ENCODE data around the gene LSM10. TPM values are rescaled to one million over a fixed set of nuclear protein-coding genes. Genes with fewer than 3 reads are reported as not detected.

LSM10 gene
- total and polyA plus RNA-seq, 2 donors (not counting 3 experiments of a cell fraction or from before 2014, with no cell fraction given), result 38.2 to 76.9 TPM

DNA sequence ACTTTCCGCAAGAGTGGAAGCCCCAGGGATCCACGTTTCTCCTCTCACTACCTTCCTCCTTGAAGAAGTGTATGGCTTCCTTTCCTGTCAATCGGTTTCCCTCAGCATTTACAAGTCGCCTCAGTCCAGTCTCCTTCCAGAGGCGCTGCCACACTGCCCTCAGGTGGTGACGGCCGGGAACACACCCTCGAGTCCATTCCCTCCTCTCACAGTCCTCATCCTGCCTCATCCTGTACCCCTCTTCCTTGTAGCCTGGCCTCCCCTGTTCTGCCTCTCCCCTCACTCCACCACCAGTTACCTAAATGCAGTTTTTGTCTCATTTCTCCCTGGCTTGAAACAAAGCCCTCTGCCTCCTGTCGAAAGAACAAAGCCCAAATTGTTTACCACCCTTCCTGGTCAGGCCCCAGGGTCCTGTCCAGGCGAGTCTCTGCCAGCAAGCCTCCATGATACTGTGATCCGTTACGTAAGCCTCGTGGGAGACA, 23.2 kb upstream of the LSM10 start:
- no peaks in the 10 kb centered on the region for H3K79me2 ChIP-seq (ENCODE audit: control insufficient read depth, insufficient read depth, low read length)
- no TSS peak for BruUV-seq (replicated peaks)
- TF ChIP-seq, protein P1, sequence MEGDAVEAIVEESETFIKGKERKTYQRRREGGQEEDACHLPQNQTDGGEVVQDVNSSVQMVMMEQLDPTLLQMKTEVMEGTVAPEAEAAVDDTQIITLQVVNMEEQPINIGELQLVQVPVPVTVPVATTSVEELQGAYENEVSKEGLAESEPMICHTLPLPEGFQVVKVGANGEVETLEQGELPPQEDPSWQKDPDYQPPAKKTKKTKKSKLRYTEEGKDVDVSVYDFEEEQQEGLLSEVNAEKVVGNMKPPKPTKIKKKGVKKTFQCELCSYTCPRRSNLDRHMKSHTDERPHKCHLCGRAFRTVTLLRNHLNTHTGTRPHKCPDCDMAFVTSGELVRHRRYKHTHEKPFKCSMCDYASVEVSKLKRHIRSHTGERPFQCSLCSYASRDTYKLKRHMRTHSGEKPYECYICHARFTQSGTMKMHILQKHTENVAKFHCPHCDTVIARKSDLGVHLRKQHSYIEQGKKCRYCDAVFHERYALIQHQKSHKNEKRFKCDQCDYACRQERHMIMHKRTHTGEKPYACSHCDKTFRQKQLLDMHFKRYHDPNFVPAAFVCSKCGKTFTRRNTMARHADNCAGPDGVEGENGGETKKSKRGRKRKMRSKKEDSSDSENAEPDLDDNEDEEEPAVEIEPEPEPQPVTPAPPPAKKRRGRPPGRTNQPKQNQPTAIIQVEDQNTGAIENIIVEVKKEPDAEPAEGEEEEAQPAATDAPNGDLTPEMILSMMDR (IDR thresholded peaks at IDR 0.05; ENCODE audit: extremely low read depth in 1 of 2, insufficient read depth in 1 of 2, low read depth in 1 of 2, low read length in 2 of 2), result peak; percentile 96 to 97
- TF ChIP-seq GATA2 (IDR thresholded peaks at IDR 0.05; ENCODE audit: insufficient read depth, insufficient read length, low read depth, low read length), result no peak
- FAIRE-seq, result peak; percentile 96
- peaks cover 3% of the 10 kb centered on the region for H3K4me1 ChIP-seq (ENCODE audit: control insufficient read depth, extremely low read depth, insufficient read depth, low read length)
- H2AFZ ChIP-seq (ENCODE audit: low read depth, low read length), result peak overlapping the region; percentile 68
- H3K9me1 ChIP-seq (replicated peaks; ENCODE audit: control insufficient read depth, extremely low read depth, insufficient read depth, low read length), result no peaks in the 10 kb centered on the region
- H3K4me3 ChIP-seq (replicated peaks in 1 of 3; ENCODE audit: insufficient read depth in 1 of 3, low read depth in 1 of 3, low read length in 3 of 3), result no peak overlapping the region
- no peaks in the 10 kb centered on the region for H4K20me1 ChIP-seq (replicated peaks; ENCODE audit: control insufficient read depth, extremely low read depth, insufficient read depth, low read length)
- intact Hi-C loops (cut with micrococcal nuclease) (loop anchor here (1.0 to 2.0 kb wide), 8 partner anchors 22 to 322 kb away; partner anchors contain the start of genes EVA1B, SH3D21 and TRAPPC3), dilution Hi-C loops (cut with MboI; ENCODE audit: extremely low pct_ligation_motif_present, low sequenced_read_pairs) (no loop called here)
- no peaks in the 10 kb centered on the region for H3K36me3 ChIP-seq (ENCODE audit: control insufficient read depth in 2 of 2, extremely low read depth in 1 of 2, insufficient read depth in 2 of 2, low read length in 2 of 2)
- H3K27ac ChIP-seq (ENCODE audit: insufficient read depth, low read depth, low read length), result no peak overlapping the region
- peak; percentile 90 for DNase-seq (ENCODE audit: low read depth, low spot score)
- ChIA-PET CTCF (interaction anchor here (0.9 to 5.7 kb wide), 8 partner anchors 9 to 286 kb away, joined by 3 to 83 read pairs (median 8); no protein-coding TSS in a partner anchor), POLR2A (no interaction called here)
- no peaks in the 10 kb centered on the region for H3K27me3 ChIP-seq (ENCODE audit: control insufficient read depth in 2 of 2, insufficient read depth in 2 of 2, low read length in 2 of 2)
- no peak overlapping the region for H3K4me2 ChIP-seq (ENCODE audit: insufficient read depth, low read length)
- H3K9me3 ChIP-seq (replicated peaks; ENCODE audit: control insufficient read depth, insufficient read depth, low read length), result no peaks in the 10 kb centered on the region
- no peak overlapping the region for H3K9ac ChIP-seq (replicated peaks; ENCODE audit: extremely low read depth, insufficient read depth, low read length)

DNA sequence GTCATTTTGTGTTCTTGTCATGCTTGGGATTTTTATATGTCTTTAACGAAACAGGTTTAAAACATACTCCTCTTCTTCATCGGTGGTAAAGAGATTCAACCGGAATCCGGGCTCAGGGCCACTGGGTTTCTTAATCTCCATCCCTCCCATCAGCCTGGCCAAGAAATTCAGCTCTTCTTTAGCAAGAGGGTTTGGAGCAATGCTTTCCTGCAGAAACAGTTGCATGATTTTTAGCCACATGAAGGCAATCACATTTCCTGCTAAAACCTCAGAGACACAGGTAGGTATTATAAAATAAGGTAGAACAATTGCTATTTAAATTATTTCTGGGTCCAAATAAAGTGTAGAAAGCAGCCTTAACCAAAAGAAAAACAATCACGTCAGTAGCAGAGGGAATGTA, 22.7 kb upstream of the LSM10 start:
- DNase-seq (ENCODE audit: low read depth, low spot score) (no peak), FAIRE-seq (no peak)
- H3K27me3 ChIP-seq (ENCODE audit: control insufficient read depth in 2 of 2, insufficient read depth in 2 of 2, low read length in 2 of 2), result no peaks in the 10 kb centered on the region
- peaks cover 3% of the 10 kb centered on the region for H3K4me1 ChIP-seq (ENCODE audit: control insufficient read depth, extremely low read depth, insufficient read depth, low read length)
- H3K9me1 ChIP-seq (replicated peaks; ENCODE audit: control insufficient read depth, extremely low read depth, insufficient read depth, low read length), result no peaks in the 10 kb centered on the region
- H3K27ac ChIP-seq (ENCODE audit: insufficient read depth, low read depth, low read length), result no peak overlapping the region
- no peak for TF ChIP-seq EZH2 (IDR thresholded peaks at IDR 0.05; ENCODE audit: borderline replicate concordance, low read depth, low read length, severe bottlenecking)
- no peak for TF ChIP-seq POLR2A (IDR thresholded peaks at IDR 0.05; ENCODE audit: low read depth, low read length)
- CTCF ChIA-PET, result interaction anchor here (0.7 to 5.7 kb wide), 9 partner anchors 8 to 286 kb away, joined by 3 to 70 read pairs (median 5); partner anchors contain the start of gene OSCP1
- no TSS peak for BruUV-seq (replicated peaks)
- H3K36me3 ChIP-seq (ENCODE audit: control insufficient read depth in 2 of 2, extremely low read depth in 1 of 2, insufficient read depth in 2 of 2, low read length in 2 of 2), result no peaks in the 10 kb centered on the region
- intact Hi-C loops (cut with micrococcal nuclease), result loop anchor here (1.0 to 2.0 kb wide), 7 partner anchors 22 to 271 kb away; partner anchors contain the start of genes EVA1B, SH3D21 and TRAPPC3
- H3K4me3 ChIP-seq (replicated peaks in 1 of 3; ENCODE audit: insufficient read depth in 1 of 3, low read depth in 1 of 3, low read length in 3 of 3), result no peak overlapping the region
- no peaks in the 10 kb centered on the region for H3K9me3 ChIP-seq (replicated peaks; ENCODE audit: control insufficient read depth, insufficient read depth, low read length)
- POLR2A ChIA-PET, result no interaction called here
- H3K9ac ChIP-seq (replicated peaks; ENCODE audit: extremely low read depth, insufficient read depth, low read length), result no peak overlapping the region
- H3K4me2 ChIP-seq (ENCODE audit: insufficient read depth, low read length), result no peak overlapping the region
- H4K20me1 ChIP-seq (replicated peaks; ENCODE audit: control insufficient read depth, extremely low read depth, insufficient read depth, low read length), result no peaks in the 10 kb centered on the region
- H2AFZ ChIP-seq (ENCODE audit: low read depth, low read length), result peak overlapping the region; percentile 3
- no peaks in the 10 kb centered on the region for H3K79me2 ChIP-seq (ENCODE audit: control insufficient read depth, insufficient read depth, low read length)
- dilution Hi-C loops (cut with MboI; ENCODE audit: extremely low pct_ligation_motif_present, low sequenced_read_pairs), result no loop called here

All from endothelial cell of umbilical vein (primary cell).